ENCODE data around the gene OST4.
"Not testable (repeated sequence)": the region's sequence is repeated elsewhere in the genome, so short reads cannot be mapped to it uniquely, and the experiment has no call there.

OST4 gene

DNA sequence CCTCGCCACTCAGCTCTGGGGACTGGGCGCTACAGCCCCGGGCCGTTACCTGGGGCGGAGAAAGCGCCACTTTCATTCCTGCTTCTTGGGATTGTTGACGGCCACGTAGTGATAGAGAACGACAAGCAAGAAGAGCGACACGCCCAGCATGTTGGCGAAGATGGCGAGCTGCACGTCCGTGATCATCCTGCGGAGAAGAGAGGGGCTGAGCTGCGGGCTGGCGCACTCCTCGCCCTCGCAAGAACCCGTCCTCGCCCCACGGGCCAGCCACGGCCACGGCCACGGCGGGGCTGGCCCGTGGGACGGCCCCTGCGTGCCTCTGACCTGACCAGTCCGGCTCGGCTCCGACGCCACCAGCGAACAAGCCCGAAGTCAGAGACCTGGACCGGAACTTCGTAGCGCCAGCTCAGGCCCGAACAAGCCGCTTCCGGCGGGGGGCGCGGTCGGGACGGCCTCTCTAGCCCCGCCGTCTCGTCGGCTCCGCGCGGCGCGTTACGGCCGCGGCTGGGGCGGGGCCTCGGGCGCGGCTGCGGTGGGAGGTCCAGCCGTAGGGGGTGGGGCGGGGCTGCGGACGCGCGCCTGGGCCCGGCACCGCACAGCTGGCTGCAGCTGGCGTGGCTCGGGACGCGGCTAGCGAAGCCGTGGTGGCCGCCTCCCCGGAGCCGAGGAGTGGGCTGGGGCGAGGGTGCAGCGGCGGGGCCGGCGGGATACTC, at the start of gene OST4:
TSS of gene OST4 (minus strand) at position 378 of the 713 bp plus-strand sequence.
- Histone ChIP-seq H2AFZ (ENCODE audit: low read depth, low read length, severe bottlenecking) (peak within 1 kb of the TSS; percentile 69), H4K20me1 (ENCODE audit: low read depth, low read length) (no peaks in the 10 kb centered on the region), H3K79me2 (ENCODE audit: insufficient read depth, low read length) (peaks cover 18% of the 10 kb centered on the region), H3K27ac (ENCODE audit: low read depth, low read length) (0 out of 2 replicates have a peak within 1 kb of the TSS, but pooled peaks have one; percentile 11), H3K4me2 (ENCODE audit: low read depth, low read length, poor library complexity, severe bottlenecking) (peak within 1 kb of the TSS; percentile 97), H3K9ac (ENCODE audit: low read length) (peak within 1 kb of the TSS; percentile 89), H3K9me2 (replicated peaks; ENCODE audit: insufficient read depth, low read length) (no peaks in the 10 kb centered on the region), H3K36me3 (ENCODE audit: low read length) (no peaks in the 10 kb centered on the region), H3F3A (ENCODE audit: insufficient read depth) (peaks cover 12% of the 10 kb centered on the region; the same call in 1 of the 2 replicates), H3K9me3 (ENCODE audit: insufficient read depth, low read length) (no peaks in the 10 kb centered on the region), H3K27me3 (ENCODE audit: low read length) (no peaks in the 10 kb centered on the region), H3K4me3 (ENCODE audit: insufficient read depth, low read length, poor library complexity, severe bottlenecking) (peak within 1 kb of the TSS; percentile 89)
- TF ChIP-seq EZH2phosphoT487 (conservative IDR thresholded peaks at IDR 0.05; ENCODE audit: low read length) (no peak), CTCF (IDR thresholded peaks at IDR 0.05; ENCODE audit: insufficient read depth, low read length, poor library complexity, severe bottlenecking) (no peak)

GRCh38 chr2:27119330-27119670, 47.8 kb upstream of the OST4 start:
- H3K4me3 ChIP-seq (ENCODE audit: insufficient read depth, low read length, poor library complexity, severe bottlenecking); H3K27ac ChIP-seq (ENCODE audit: low read depth, low read length); H3F3A ChIP-seq (ENCODE audit: insufficient read depth); H4K20me1 ChIP-seq (ENCODE audit: low read depth, low read length); H3K4me2 ChIP-seq (ENCODE audit: low read depth, low read length, poor library complexity, severe bottlenecking); H3K9me3 ChIP-seq (ENCODE audit: insufficient read depth, low read length); H2AFZ ChIP-seq (ENCODE audit: low read depth, low read length, severe bottlenecking); H3K9me2 ChIP-seq (replicated peaks; ENCODE audit: insufficient read depth, low read length); H3K36me3 ChIP-seq (ENCODE audit: low read length); H3K27me3 ChIP-seq (ENCODE audit: low read length); H3K79me2 ChIP-seq (ENCODE audit: insufficient read depth, low read length); H3K9ac ChIP-seq (ENCODE audit: low read length): not testable (repeated sequence)

DNA sequence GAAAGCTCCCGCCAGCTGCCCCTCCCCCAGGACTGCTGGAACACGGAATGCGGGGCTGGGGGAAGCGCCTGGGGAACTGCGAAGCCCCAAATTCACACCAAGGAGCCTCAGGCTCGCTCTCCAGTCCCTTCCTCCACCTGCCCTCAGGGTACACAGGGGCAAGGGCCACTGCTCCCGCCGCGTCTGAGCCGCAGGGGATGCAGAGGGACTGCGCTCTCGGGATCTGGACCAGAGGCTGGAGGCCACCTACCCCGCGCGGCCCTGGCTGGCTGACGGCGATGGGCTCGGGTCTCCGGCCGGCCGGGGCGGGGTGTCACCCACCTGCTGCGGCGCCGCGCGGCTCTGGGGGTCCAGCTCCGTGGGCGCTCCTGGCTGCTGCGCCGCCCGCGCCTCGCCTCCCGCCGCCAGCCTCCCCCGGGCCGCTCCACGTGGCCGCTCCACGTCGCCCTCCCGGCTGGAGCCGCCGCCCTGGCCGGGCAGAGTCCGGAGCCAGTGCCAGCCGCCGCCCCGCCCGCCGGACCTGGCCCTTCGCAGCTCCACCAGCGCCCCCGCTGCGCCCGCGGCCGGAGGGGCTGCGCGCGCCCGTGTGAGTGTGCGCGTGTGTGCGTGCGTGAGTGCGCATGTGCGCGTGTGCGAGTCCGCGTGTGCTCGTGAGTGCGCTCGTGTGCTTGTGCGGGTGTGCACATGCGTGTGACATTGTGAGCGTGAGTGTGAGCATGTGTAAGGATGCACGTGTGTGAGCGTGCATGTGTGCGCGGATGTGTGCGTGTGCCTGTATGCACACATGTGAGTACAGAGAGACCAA, 47.3 kb upstream of the OST4 start, which contains the start of gene CGREF1:
TSS of gene CGREF1 (minus strand) at position 604 of the 805 bp plus-strand sequence. CDS start 14,762 bp downstream, outside the sequence.
- Histone ChIP-seq H3K9ac (ENCODE audit: low read length) (no peak within 1 kb of the TSS), H3K9me2 (replicated peaks; ENCODE audit: insufficient read depth, low read length) (no peaks in the 10 kb centered on the region), H3K4me3 (ENCODE audit: insufficient read depth, low read length, poor library complexity, severe bottlenecking) (no peak within 1 kb of the TSS), H2AFZ (ENCODE audit: low read depth, low read length, severe bottlenecking) (no peak within 1 kb of the TSS), H3F3A (ENCODE audit: insufficient read depth) (no peaks in the 10 kb centered on the region), H4K20me1 (ENCODE audit: low read depth, low read length) (no peaks in the 10 kb centered on the region), H3K79me2 (ENCODE audit: insufficient read depth, low read length) (no peaks in the 10 kb centered on the region), H3K9me3 (ENCODE audit: insufficient read depth, low read length) (no peaks in the 10 kb centered on the region), H3K4me2 (ENCODE audit: low read depth, low read length, poor library complexity, severe bottlenecking) (no peak within 1 kb of the TSS), H3K27me3 (ENCODE audit: low read length) (no peaks in the 10 kb centered on the region), H3K27ac (ENCODE audit: low read depth, low read length) (no peak within 1 kb of the TSS), H3K36me3 (ENCODE audit: low read length) (no peaks in the 10 kb centered on the region)
- TF ChIP-seq CTCF (IDR thresholded peaks at IDR 0.05; ENCODE audit: insufficient read depth, low read length, poor library complexity, severe bottlenecking) (no peak), EZH2phosphoT487 (conservative IDR thresholded peaks at IDR 0.05; ENCODE audit: low read length) (no peak)
